HCT116 (cell line): ENCODE data around the gene IKZF3. TPM values are rescaled to one million over a fixed set of nuclear protein-coding genes. Genes with fewer than 3 reads are reported as not detected.

Source experiments
- ATAC-seq: fragments of 200-7000 bp; cut with Tn5 transposase; 2 replicates; pipeline ENCODE4 v1.9.1; 2020; ENCODE audit warnings: mild to moderate bottlenecking, moderate library complexity
- BruUV-seq: library from RNA; stranded (reverse); fragments of 400-500 nt; replicated peaks from 2 replicates; lab custom pipeline; 2021; lab: Mats Ljungman, UMichigan
- CTCF ChIA-PET: fragments of 300-600 bp; sonication (Branson Sonifier 250); formaldehyde crosslinking; loops from one replicate; lab custom pipeline; 2021; ENCODE audit warnings: antibody characterized with exemption; lab: Charles Lee
- POLR2A ChIA-PET: fragments of 300-600, 350-600 bp; sonication (Branson Sonifier 250); formaldehyde crosslinking; loops from one replicate; lab custom pipeline; 2021; ENCODE audit warnings: antibody characterized with exemption; lab: Charles Lee
- RAD21 ChIA-PET, 2 experiments: fragments of 300-600 bp; sonication (Branson Sonifier 250); formaldehyde crosslinking; loops; one replicate each; lab custom pipeline; 2023; ENCODE audit warnings: low total read pairs in 2 of 2; ENCODE audit not compliant: uncharacterized antibody in 2 of 2, unreplicated experiment in 2 of 2, low non-redundant PET in 1 of 2; lab: Charles Lee
- DNase-seq: peaks from one replicate; pipeline ENCODE4 v3.0.0-alpha.2; 2010; ENCODE audit warnings: low read depth, low spot score
- H2AFZ ChIP-seq: fragments of 200-600 bp; shearing (Covaris generic), sonication (generic); 2 replicates; pipeline ENCODE4 v1.6.1; 2017; ENCODE audit warnings: low read depth, mixed run types, mixed read lengths, antibody characterized with exemption, low read length; ENCODE audit not compliant: poor library complexity, severe bottlenecking
- H3K27ac ChIP-seq: 2 replicates; pipeline ENCODE4 v1.5.1; 2012; ENCODE audit warnings: low read depth, low read length
- H3K27me3 ChIP-seq: fragments of 200-600 bp; sonication (generic); 2 replicates; pipeline ENCODE4 v1.6.1; 2016; ENCODE audit warnings: mixed run types, low read length, mixed read lengths; ENCODE audit not compliant: insufficient read depth
- H3K36me3 ChIP-seq, 2 experiments: fragments of 200-500 bp in 1 of 2; fragments of 200-600 bp in 1 of 2; sonication (Bioruptor generic) in 1 of 2; sonication (generic) in 1 of 2; 2 replicates each; pipeline versions ENCODE4 v1.5.1 to v1.6.1; 2014 to 2016; ENCODE audit warnings: low read length in 2 of 2, inconsistent platforms in 1 of 2, mixed read lengths in 1 of 2, mixed run types in 1 of 2; ENCODE audit not compliant: insufficient read depth in 2 of 2, control insufficient read depth in 1 of 2
- H3K4me1 ChIP-seq, 2 experiments: fragments of 200-600 bp in 1 of 2; sonication (generic) in 1 of 2; 2 replicates each; pipeline versions ENCODE4 v1.5.1 to v1.6.1; 2012 to 2017; ENCODE audit warnings: low read length in 2 of 2, inconsistent platforms in 1 of 2, mild to moderate bottlenecking in 1 of 2, mixed read lengths in 1 of 2, mixed run types in 1 of 2, moderate library complexity in 1 of 2; ENCODE audit not compliant: insufficient read depth in 2 of 2, control insufficient read depth in 1 of 2
- H3K4me2 ChIP-seq: fragments of 200-600 bp; sonication (generic); 2 replicates; pipeline ENCODE4 v1.6.1; 2017; ENCODE audit warnings: mixed run types, low read length, mixed read lengths
- H3K4me3 ChIP-seq, 2 experiments: fragments of 200-600 bp in 1 of 2; sonication (generic) in 1 of 2; replicated peaks in 1 of 2; 2 replicates each; pipeline ENCODE4 v1.5.1; 2011 to 2016; ENCODE audit warnings: low read length in 2 of 2, control low read depth in 1 of 2, low read depth in 1 of 2, mild to moderate bottlenecking in 1 of 2, mixed read lengths in 1 of 2, mixed run types in 1 of 2
- H3K79me2 ChIP-seq: fragments of 200-600 bp; sonication (generic); 2 replicates; pipeline ENCODE4 v1.6.1; 2017; ENCODE audit warnings: mild to moderate bottlenecking, mixed run types, low read length, moderate library complexity, mixed read lengths; ENCODE audit not compliant: insufficient read depth
- H3K9ac ChIP-seq: fragments of 200-600 bp; sonication (generic); 2 replicates; pipeline ENCODE4 v1.6.1; 2016; ENCODE audit warnings: low read length, mixed read lengths
- H3K9me2 ChIP-seq: fragments of 200-600 bp; sonication (generic), shearing (Covaris generic); 2 replicates; pipeline ENCODE4 v1.6.1; 2017; ENCODE audit warnings: mixed run types, mild to moderate bottlenecking, moderate library complexity; ENCODE audit not compliant: insufficient read depth
- H3K9me3 ChIP-seq, 2 experiments: fragments of 200-500 bp in 1 of 2; fragments of 200-600 bp in 1 of 2; sonication (Bioruptor generic) in 1 of 2; sonication (generic) in 1 of 2; 2 replicates each; pipeline ENCODE4 v1.6.1; 2014 to 2017; ENCODE audit warnings: low read length in 2 of 2, mixed read lengths in 2 of 2, inconsistent platforms in 1 of 2, low read depth in 1 of 2, mild to moderate bottlenecking in 1 of 2, mixed run types in 1 of 2, moderate library complexity in 1 of 2; ENCODE audit not compliant: control insufficient read depth in 1 of 2, insufficient read depth in 1 of 2
- H4K20me1 ChIP-seq: fragments of 200-600 bp; sonication (generic), shearing (Covaris generic); 2 replicates; pipeline ENCODE4 v1.6.1; 2017; ENCODE audit warnings: mixed run types, mild to moderate bottlenecking, moderate library complexity; ENCODE audit not compliant: insufficient read depth
- ATF3 ChIP-seq: IDR thresholded peaks from 2 replicates; pipeline ENCODE4 v1.6.1; 2012
- CTCF ChIP-seq, 3 experiments: fragments of 200-600 bp in 1 of 3; sonication (generic) in 1 of 3; IDR thresholded peaks in 2 of 3; conservative IDR thresholded peaks in 1 of 3; 2 replicates each; pipeline ENCODE4 v1.5.1; 2012 to 2017; ENCODE audit warnings: low read depth in 2 of 3, low read length in 2 of 3, antibody characterized with exemption in 1 of 3, borderline replicate concordance in 1 of 3, control low read depth in 1 of 3, mild to moderate bottlenecking in 1 of 3, mixed read lengths in 1 of 3, mixed run types in 1 of 3, moderate library complexity in 1 of 3; ENCODE audit not compliant: insufficient read depth in 1 of 3
- ELF1 ChIP-seq: IDR thresholded peaks from 2 replicates; pipeline ENCODE4 v1.6.1; 2012; ENCODE audit warnings: low read depth, borderline replicate concordance
- EZH2 ChIP-seq: fragments of 200-600 bp; sonication (generic); IDR thresholded peaks from 2 replicates; pipeline ENCODE4 v1.6.1; 2017; ENCODE audit warnings: antibody characterized with exemption, mixed run types
- FOSL1 ChIP-seq: IDR thresholded peaks from 2 replicates; pipeline ENCODE4 v1.6.1; 2012; ENCODE audit warnings: low read depth
- JUND ChIP-seq: IDR thresholded peaks from 2 replicates; pipeline ENCODE4 v1.6.1; 2012
- POLR2A ChIP-seq: IDR thresholded peaks from 2 replicates; pipeline ENCODE4 v1.7.0; 2011; ENCODE audit warnings: borderline replicate concordance; ENCODE audit not compliant: insufficient read depth, insufficient read length; ENCODE audit errors: extremely low read depth
- POLR2AphosphoS5 ChIP-seq: IDR thresholded peaks from 2 replicates; pipeline ENCODE4 v1.6.1; 2011; ENCODE audit warnings: mild to moderate bottlenecking, low read depth, low read length, moderate library complexity
- RAD21 ChIP-seq: IDR thresholded peaks from 2 replicates; pipeline ENCODE4 v1.6.1; 2012; ENCODE audit warnings: low read depth, mild to moderate bottlenecking
- REST ChIP-seq: IDR thresholded peaks from 2 replicates; pipeline ENCODE4 v1.6.1; 2012; ENCODE audit warnings: low read depth
- SIN3A ChIP-seq: IDR thresholded peaks from 2 replicates; pipeline ENCODE4 v1.6.1; 2012; ENCODE audit warnings: low read depth
- SRF ChIP-seq: IDR thresholded peaks from 2 replicates; pipeline ENCODE4 v1.6.1; 2012; ENCODE audit warnings: low read depth
- YY1 ChIP-seq: IDR thresholded peaks from 2 replicates; pipeline ENCODE4 v1.6.1; 2011; ENCODE audit warnings: low read length, low read depth, moderate library complexity, mild to moderate bottlenecking; ENCODE audit not compliant: insufficient replicate concordance; ENCODE audit errors: extremely low read depth
- ZBTB33 ChIP-seq: IDR thresholded peaks from 2 replicates; pipeline ENCODE4 v1.6.1; 2011; ENCODE audit warnings: mild to moderate bottlenecking, low read length, moderate library complexity; ENCODE audit not compliant: insufficient replicate concordance; ENCODE audit errors: extremely low read depth
- ZFX ChIP-seq: fragments of 450-650 bp; IDR thresholded peaks from 2 replicates; pipeline ENCODE4 v1.6.1; 2017
- intact Hi-C: fragments of 100-400 bp; cut with micrococcal nuclease; formaldehyde crosslinking; loops from 2 replicates; pipeline ENCODE4 v1.10.0; 2022
- total RNA-seq: library from RNA; stranded (reverse); gene quantifications from one replicate; pipeline ENCODE4 v1.2.1, GENCODE V29; 2021; ENCODE audit not compliant: unreplicated experiment
- TF ChIP-seq, protein P1 (sequence below): IDR thresholded peaks from 2 replicates; pipeline ENCODE4 v1.6.1; 2012

IKZF3 gene
- total RNA-seq, 1 experiment from 2014 or later, result 0.30 TPM

GRCh38 chr17:39757931-39758873, 105.9 kb downstream of the IKZF3 start:
- Histone ChIP-seq H3K9me2 (no peaks in the 10 kb centered on the region), H2AFZ (no peak overlapping the region), H3K9me3 (no peaks in the 10 kb centered on the region), H3K4me1 (peaks cover 5 to 18% of the 10 kb centered on the region in 2 experiments), H3K27ac (no peak overlapping the region), H3K27me3 (peaks cover 6% of the 10 kb centered on the region; the same call in 1 of the 2 replicates), H4K20me1 (no peaks in the 10 kb centered on the region), H3K4me3 (no peak overlapping the region), H3K79me2 (no peaks in the 10 kb centered on the region), H3K36me3 (no peaks in the 10 kb centered on the region), H3K9ac (no peak overlapping the region), H3K4me2 (no peak overlapping the region)
- ATAC-seq (no peak), DNase-seq (no peak)
- ChIA-PET RAD21 (no interaction called here), POLR2A (no interaction called here), CTCF (interaction anchor here (1.5 kb wide), 1 partner anchor 137 kb away, joined by 3 read pairs; no protein-coding TSS in a partner anchor)
- TF ChIP-seq ELF1, result no peak
- TF ChIP-seq POLR2A, result no peak
- no peak for TF ChIP-seq JUND
- no peak for TF ChIP-seq RAD21
- TF ChIP-seq YY1, result no peak
- no peak for TF ChIP-seq POLR2AphosphoS5
- no peak for TF ChIP-seq FOSL1
- no peak for TF ChIP-seq SRF
- no peak for TF ChIP-seq ATF3
- TF ChIP-seq CTCF (IDR thresholded peaks at IDR 0.05 in 2 of 3, conservative IDR thresholded peaks at IDR 0.05 in 1 of 3; ENCODE audit: borderline replicate concordance in 1 of 3, insufficient read depth in 1 of 3, low read depth in 2 of 3, low read length in 2 of 3), result no peak
- no peak for TF ChIP-seq REST
- TF ChIP-seq EZH2, result no peak
- TF ChIP-seq ZBTB33, result no peak
- no peak for TF ChIP-seq ZFX
- TF ChIP-seq, protein P1, sequence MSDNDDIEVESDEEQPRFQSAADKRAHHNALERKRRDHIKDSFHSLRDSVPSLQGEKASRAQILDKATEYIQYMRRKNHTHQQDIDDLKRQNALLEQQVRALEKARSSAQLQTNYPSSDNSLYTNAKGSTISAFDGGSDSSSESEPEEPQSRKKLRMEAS, result no peak
- no peak for TF ChIP-seq SIN3A
- no TSS peak for BruUV-seq
- intact Hi-C loops, result no loop called here
